ENCODE data around the gene APPBP2. TPM values are rescaled to one million over a fixed set of nuclear protein-coding genes. Genes with fewer than 3 reads are reported as not detected.
A peak's percentile ranks its signal among the peaks of the same experiment; 100 is the strongest.

Gene APPBP2
- total and polyA plus RNA-seq, 2 donors from 2014 or later, result 10.9 to 44.4 TPM

GRCh38 chr17:60468371-60468770 lies 57.7 kb downstream of the APPBP2 start:
- H3K9me3 ChIP-seq (ENCODE audit: control insufficient read depth in 2 of 3, insufficient read depth in 1 of 3, low read length in 3 of 3), result no peaks in the 10 kb centered on the region
- no peak for TF ChIP-seq CTCF (IDR thresholded peaks at IDR 0.05; ENCODE audit: borderline replicate concordance, extremely low read depth, insufficient read depth)
- no peak overlapping the region for H3K9ac ChIP-seq (ENCODE audit: low read length in 3 of 3)
- peaks cover 0 to 15% (median 12%) of the 10 kb centered on the region in 3 donors for H3K36me3 ChIP-seq (ENCODE audit: control insufficient read depth in 2 of 3, insufficient read depth in 3 of 3, low read length in 3 of 3)
- H3K27me3 ChIP-seq (ENCODE audit: control insufficient read depth, insufficient read depth, low read length), result no peaks in the 10 kb centered on the region
- FAIRE-seq (no peak), DNase-seq (no peak)
- intact Hi-C loops (cut with DNase I), result no loop called here
- peaks cover 0 to 4% (median 0%) of the 10 kb centered on the region in 3 donors for H3K4me1 ChIP-seq (ENCODE audit: control insufficient read depth in 2 of 3, insufficient read depth in 2 of 3, low read depth in 1 of 3, low read length in 3 of 3)
- no peak overlapping the region for H3K4me3 ChIP-seq (ENCODE audit: low read length in 3 of 3)
- H3K27ac ChIP-seq (ENCODE audit: low read depth in 2 of 2, low read length in 2 of 2), result no peak overlapping the region

- Histone ChIP-seq H3K4me3 (ENCODE audit: low read length in 3 of 3) (no peak overlapping the region), H3K27me3 (ENCODE audit: control insufficient read depth, insufficient read depth, low read length) (no peaks in the 10 kb centered on the region), H3K4me1 (ENCODE audit: control insufficient read depth in 2 of 3, insufficient read depth in 2 of 3, low read depth in 1 of 3, low read length in 3 of 3) (no peaks in the 10 kb centered on the region), H3K36me3 (ENCODE audit: control insufficient read depth in 2 of 3, insufficient read depth in 3 of 3, low read length in 3 of 3) (peaks cover 2 to 34% (median 15%) of the 10 kb centered on the region in 3 donors), H3K27ac (ENCODE audit: low read depth in 2 of 2, low read length in 2 of 2) (no peak overlapping the region), H3K9ac (ENCODE audit: low read length in 3 of 3) (no peak overlapping the region), H3K9me3 (ENCODE audit: control insufficient read depth in 2 of 3, insufficient read depth in 1 of 3, low read length in 3 of 3) (no peaks in the 10 kb centered on the region)
- no peak for TF ChIP-seq CTCF (IDR thresholded peaks at IDR 0.05; ENCODE audit: borderline replicate concordance, extremely low read depth, insufficient read depth)
- DNase-seq (no peak), FAIRE-seq (no peak)
- intact Hi-C loops (cut with DNase I), result no loop called here
Observed at GRCh38 chr17:60464343-60464742, 61.7 kb downstream of the APPBP2 start.

GRCh38 chr17:60463157-60463835 lies 62.7 kb downstream of the APPBP2 start:
- no peak overlapping the region for H3K9ac ChIP-seq (ENCODE audit: low read length in 3 of 3)
- no peaks in the 10 kb centered on the region for H3K27me3 ChIP-seq (ENCODE audit: control insufficient read depth, insufficient read depth, low read length)
- H3K4me3 ChIP-seq (ENCODE audit: low read length in 3 of 3), result no peak overlapping the region
- H3K27ac ChIP-seq (ENCODE audit: low read depth in 2 of 2, low read length in 2 of 2), result no peak overlapping the region
- H3K4me1 ChIP-seq (ENCODE audit: control insufficient read depth in 2 of 3, insufficient read depth in 2 of 3, low read depth in 1 of 3, low read length in 3 of 3), result no peaks in the 10 kb centered on the region
- TF ChIP-seq CTCF (IDR thresholded peaks at IDR 0.05; ENCODE audit: borderline replicate concordance, extremely low read depth, insufficient read depth), result no peak
- intact Hi-C loops (cut with DNase I), result no loop called here
- DNase-seq (peak in 2 of 5 donors; percentile 31 to 77), FAIRE-seq (peak; percentile 70)
- H3K36me3 ChIP-seq (ENCODE audit: control insufficient read depth in 2 of 3, insufficient read depth in 3 of 3, low read length in 3 of 3), result peaks cover 2 to 34% (median 12%) of the 10 kb centered on the region in 3 donors
- H3K9me3 ChIP-seq (ENCODE audit: control insufficient read depth in 2 of 3, insufficient read depth in 1 of 3, low read length in 3 of 3), result no peaks in the 10 kb centered on the region
